Stimulated activated effector memory CD8-positive, alpha-beta T cell treated with anti-CD3 and anti-CD28 coated beads, Interleukin-12 subunit alpha, Interleukin-12 subunit beta, amount 100 ng/mL, for 72 hours (primary cell): ENCODE data around the gene MLLT10.
"Not testable (repeated sequence)": the region's sequence is repeated elsewhere in the genome, so short reads cannot be mapped to it uniquely, and the experiment has no call there.

Source experiments
- ATAC-seq: fragments of 150-1000 bp; cut with Tn5 transposase; 2 replicates; pipeline ENCODE4 v1.10.0; 2021
- DNase-seq, 2 donors: peaks; one replicate each; pipeline ENCODE4 v3.0.0; 2021 to 2022; ENCODE audit warnings: low spot score in 2 of 2
- H3K27ac Mint-ChIP-seq: one replicate; pipeline ENCODE4 v1.8.0; 2022; ENCODE audit warnings: mild to moderate bottlenecking, mixed read lengths
- H3K36me3 Mint-ChIP-seq: one replicate; pipeline ENCODE4 v1.8.0; 2022; ENCODE audit warnings: mild to moderate bottlenecking, mixed read lengths
- H3K4me1 Mint-ChIP-seq: one replicate; pipeline ENCODE4 v1.8.0; 2022; ENCODE audit warnings: mixed read lengths
- H3K4me3 Mint-ChIP-seq: one replicate; pipeline ENCODE4 v1.8.0; 2022; ENCODE audit warnings: mild to moderate bottlenecking, mixed read lengths
- H3K9me3 Mint-ChIP-seq: one replicate; pipeline ENCODE4 v1.8.0; 2022; ENCODE audit warnings: mixed read lengths

The MLLT10 gene

DNA sequence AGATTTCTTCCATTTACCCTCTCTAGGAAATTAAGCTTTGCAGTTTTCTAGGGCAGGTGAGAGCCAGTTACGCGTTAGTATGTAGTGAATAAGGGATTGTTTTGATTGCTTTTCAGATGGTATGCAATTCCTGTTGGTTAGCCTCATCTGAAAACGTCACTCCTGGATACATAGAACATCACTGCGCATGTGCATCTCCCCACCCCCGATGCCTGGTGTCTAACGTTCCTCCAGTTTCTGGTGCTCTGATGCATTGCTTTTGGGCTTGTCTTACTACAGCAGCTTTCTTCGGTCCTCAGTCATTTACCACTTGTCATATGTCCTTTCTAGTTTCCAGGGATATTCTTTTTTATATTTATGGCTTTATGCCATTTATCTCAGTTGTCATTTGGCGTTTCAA lies 22.5 kb downstream of the MLLT10 start:
- Mint-ChIP-seq H3K4me3 (no peak overlapping the region), H3K27ac (no peak overlapping the region), H3K36me3 (peaks cover 100% of the 10 kb centered on the region), H3K4me1 (peaks cover 27% of the 10 kb centered on the region), H3K9me3 (no peaks in the 10 kb centered on the region)
- ATAC-seq, result no peak
- DNase-seq, result peak in 1 of 2 donors; percentile 12

DNA sequence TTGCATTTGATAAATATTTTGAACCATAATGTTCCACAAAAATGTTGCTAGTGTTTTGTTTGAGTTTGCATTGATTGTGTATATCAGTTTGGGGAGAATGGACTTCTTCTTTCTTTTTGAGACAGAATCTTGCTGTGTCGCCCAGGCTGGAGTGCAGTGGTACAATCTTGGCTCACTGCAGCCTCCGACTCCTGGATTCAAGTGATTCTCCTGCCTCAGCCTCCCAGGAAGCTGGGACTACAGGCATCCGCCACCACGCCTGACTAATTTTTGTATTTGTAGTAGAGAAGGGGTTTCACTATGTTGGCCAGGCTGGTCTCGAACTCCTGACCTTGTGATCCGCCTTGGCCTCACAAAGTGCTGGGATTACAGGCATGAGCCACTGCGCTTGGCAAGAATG lies 25.0 kb downstream of the MLLT10 start:
- DNase-seq, H3K9me3 Mint-ChIP-seq, ATAC-seq, H3K4me3 Mint-ChIP-seq, H3K27ac Mint-ChIP-seq: not testable (repeated sequence)
- peaks cover 91% of the 10 kb centered on the region for H3K36me3 Mint-ChIP-seq
- H3K4me1 Mint-ChIP-seq, result peaks cover 21% of the 10 kb centered on the region

DNA sequence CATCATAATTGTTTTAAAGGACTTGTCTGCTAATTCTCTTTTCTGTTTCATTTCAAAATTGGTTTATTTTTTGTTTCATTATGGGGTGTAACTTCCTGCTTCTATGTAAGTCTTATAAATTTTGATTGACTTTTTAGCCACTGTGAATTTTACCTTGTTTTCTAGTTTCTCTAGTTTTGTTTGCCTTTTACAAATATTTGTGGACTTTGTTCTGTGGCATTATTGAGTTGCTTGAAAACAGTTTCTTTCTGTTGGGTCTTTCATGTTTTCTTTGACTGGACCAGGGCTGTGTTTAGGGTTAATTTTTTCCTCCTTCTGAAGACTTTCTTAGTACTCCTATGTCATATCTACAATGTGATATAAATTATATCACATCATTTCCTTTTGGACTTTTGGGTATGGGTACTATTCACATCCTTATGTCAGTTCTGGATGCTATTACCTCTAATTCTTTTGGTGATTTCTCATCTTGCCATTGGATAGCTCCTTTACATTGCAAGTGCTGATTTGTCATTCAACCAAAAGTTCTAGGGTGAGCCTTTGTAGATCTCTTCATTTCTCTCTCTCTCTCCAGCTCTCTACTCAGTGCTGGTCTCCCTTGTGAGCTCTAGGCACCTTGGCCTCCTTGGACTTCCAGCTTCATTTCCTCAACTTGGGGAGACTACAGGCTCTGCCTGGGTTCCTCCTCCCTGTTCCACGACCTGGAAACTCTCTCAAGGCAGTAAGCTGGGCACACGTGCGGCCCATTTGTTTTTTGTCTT lies 36.9 kb downstream of the MLLT10 start:
- peaks cover 49% of the 10 kb centered on the region for H3K4me1 Mint-ChIP-seq
- ATAC-seq, result no peak
- peaks cover 40% of the 10 kb centered on the region for H3K36me3 Mint-ChIP-seq

DNA sequence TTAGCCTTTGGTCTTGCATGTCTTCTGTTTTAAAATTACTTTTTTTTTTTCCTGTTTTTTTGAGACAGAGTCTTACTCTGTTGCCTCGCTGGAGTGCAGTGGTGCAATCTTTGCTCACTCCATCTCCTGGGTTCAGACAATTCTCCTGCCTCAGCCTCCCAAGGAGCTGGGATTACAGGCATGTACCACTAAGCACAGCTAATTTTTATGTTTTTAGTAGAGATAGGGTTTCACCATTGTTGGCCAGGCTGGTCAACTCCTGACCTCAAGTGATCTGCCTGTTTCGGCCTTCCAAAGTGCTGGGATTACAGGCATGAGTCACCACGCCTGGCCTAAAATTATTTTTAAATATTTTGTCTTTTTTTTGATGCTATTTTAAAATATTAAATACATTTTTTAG lies 38.5 kb downstream of the MLLT10 start:
- DNase-seq (no peak), ATAC-seq (no peak)
- Mint-ChIP-seq H3K4me3 (no peak overlapping the region), H3K4me1 (peaks cover 50% of the 10 kb centered on the region), H3K36me3 (peaks cover 39% of the 10 kb centered on the region), H3K27ac (no peak overlapping the region), H3K9me3 (no peaks in the 10 kb centered on the region)

More for the DNA sequence above, 36.9 kb downstream of the MLLT10 start:
- Mint-ChIP-seq H3K4me3 (no peak overlapping the region), H3K27ac (peak overlapping the region; percentile 56), H3K9me3 (no peaks in the 10 kb centered on the region)
- peak in 1 of 2 donors; percentile 40 for DNase-seq

DNA sequence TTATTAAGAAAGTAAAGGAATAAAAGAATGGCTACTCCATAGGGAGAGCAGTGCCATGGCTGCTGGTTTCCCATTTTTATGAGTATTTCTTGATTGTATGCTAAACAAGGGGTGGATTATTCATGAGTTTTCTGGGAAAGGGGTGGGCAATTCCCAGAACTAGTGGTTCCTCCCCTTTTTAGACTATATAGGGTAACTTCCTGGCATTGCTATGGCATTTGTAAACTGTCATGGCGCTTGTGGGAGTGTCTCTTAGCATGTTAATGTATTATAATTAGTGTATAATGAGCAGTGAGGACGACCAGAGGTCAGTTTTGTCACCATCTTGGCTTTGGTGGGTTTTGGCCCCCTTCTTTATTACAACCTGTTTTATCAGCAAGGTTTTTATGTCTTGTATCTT lies 40.5 kb downstream of the MLLT10 start:
- not testable (repeated sequence) for H3K4me3 Mint-ChIP-seq, H3K9me3 Mint-ChIP-seq, ATAC-seq, H3K27ac Mint-ChIP-seq
- H3K36me3 Mint-ChIP-seq, result peaks cover 29% of the 10 kb centered on the region
- peak in 1 of 2 donors; percentile 29 for DNase-seq
- peaks cover 41% of the 10 kb centered on the region for H3K4me1 Mint-ChIP-seq

DNA sequence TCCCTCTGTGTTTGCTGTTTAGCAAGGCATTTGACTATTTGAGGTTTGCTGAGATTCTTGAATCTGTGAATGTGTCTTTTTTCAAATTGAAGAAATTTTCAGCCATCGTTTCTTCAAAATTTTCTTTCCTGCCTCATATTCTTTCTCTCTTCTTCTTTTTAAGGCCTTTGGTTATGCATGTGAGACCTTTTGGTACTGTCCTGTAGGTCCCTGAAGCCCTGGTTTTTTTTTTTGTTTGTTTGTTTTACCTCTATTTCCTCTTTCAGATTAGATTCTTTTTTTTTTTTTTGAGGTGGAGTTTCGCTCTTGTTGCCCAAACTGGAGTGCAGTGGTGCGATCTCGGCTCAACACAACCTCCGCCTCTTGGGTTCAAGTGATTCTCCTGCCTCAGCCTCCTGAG lies 45.3 kb downstream of the MLLT10 start:
- H3K4me1 Mint-ChIP-seq, result peaks cover 36% of the 10 kb centered on the region
- peaks cover 47% of the 10 kb centered on the region for H3K36me3 Mint-ChIP-seq
- H3K4me3 Mint-ChIP-seq, result no peak overlapping the region
- H3K9me3 Mint-ChIP-seq, result peaks cover 9% of the 10 kb centered on the region
- no peak for ATAC-seq
- DNase-seq, result no peak
- H3K27ac Mint-ChIP-seq, result peak overlapping the region; percentile 40

DNA sequence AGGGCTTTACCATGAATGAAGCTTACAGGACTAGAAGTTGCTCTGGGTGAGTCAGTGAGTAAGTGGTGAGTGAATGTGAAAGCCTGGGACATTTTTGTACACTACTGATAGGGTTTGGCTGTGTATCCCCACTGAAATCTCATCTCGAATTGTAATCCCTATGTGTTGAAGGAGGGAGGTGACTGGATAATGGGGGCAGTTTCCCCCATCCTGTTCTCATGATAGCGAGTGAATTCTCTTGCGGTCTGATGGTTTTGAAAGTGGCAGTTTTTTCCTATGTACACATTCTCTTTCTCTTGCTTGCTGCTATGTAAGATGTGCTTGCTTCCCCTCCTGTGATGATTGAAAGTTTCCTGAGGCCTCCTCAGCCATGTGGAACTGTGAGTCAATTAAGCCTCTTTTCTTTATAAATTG lies 47.4 kb downstream of the MLLT10 start:
- Mint-ChIP-seq H3K27ac (peak overlapping the region; percentile 24), H3K36me3 (peaks cover 52% of the 10 kb centered on the region), H3K4me3 (peak overlapping the region; percentile 1), H3K4me1 (peaks cover 36% of the 10 kb centered on the region)
- not testable (repeated sequence) for H3K9me3 Mint-ChIP-seq
- ATAC-seq (peak; percentile 96), DNase-seq (peak in 1 of 2 donors; percentile 55)

DNA sequence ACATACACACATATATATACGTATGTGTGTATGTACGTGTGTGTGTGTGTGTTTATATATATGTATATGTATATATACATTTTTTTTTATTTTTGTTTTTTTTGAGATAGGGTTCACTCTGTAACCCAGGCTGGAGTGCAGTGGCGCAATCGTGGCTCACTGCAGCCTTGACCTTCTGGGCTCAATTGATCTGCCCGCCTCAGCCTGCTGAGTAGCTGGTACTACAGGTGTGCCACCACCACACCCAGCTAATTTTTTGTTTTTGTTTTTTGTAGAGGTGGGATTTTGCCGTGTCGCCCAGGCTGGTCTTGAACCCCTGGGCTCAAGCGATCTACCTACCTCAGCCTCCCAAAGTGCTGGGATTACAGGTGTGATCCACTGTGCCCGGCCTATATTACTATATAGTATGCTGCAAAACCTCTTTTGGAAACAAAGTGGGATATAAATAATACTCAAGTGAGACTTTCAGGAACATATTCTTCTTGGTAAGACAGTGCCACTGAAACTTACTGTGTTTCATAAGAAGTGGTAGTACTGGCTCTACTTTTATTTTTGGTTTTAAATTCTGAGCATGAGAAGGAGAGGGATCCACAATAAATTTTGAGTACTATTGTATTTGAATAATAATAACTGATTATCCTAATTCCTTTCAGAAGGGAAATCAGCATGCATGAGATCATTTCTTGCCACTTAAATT lies 51.0 kb downstream of the MLLT10 start:
- peaks cover 78% of the 10 kb centered on the region for H3K36me3 Mint-ChIP-seq
- H3K27ac Mint-ChIP-seq, result peak overlapping the region; percentile 34
- ATAC-seq (no peak), DNase-seq (no peak)
- H3K9me3 Mint-ChIP-seq, result peaks cover 9% of the 10 kb centered on the region
- H3K4me3 Mint-ChIP-seq, result peak overlapping the region; percentile 18
- H3K4me1 Mint-ChIP-seq, result peaks cover 48% of the 10 kb centered on the region

DNA sequence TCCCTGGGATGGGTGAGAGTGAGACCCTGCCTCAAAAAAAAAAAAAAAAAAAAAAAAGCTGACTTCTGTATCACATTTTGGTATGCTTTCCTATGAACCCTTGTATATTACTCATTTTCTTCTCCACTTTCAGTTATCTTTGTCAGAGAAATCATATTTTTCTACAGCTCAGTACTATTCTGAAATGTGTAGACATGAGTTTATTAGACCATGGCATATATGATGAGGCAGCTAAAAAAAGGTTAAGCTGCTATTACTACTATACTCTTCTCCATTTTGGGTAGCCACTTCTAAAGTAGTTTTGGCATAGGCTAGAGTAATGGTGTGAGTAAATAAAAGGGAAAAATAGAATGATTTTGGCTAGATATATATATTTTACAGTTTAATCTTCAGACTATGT lies 53.4 kb downstream of the MLLT10 start:
- Mint-ChIP-seq H3K4me1 (peaks cover 51% of the 10 kb centered on the region), H3K36me3 (peaks cover 81% of the 10 kb centered on the region), H3K4me3 (no peak overlapping the region), H3K27ac (no peak overlapping the region), H3K9me3 (peaks cover 8% of the 10 kb centered on the region)
- no peak for ATAC-seq
- DNase-seq, result no peak

DNA sequence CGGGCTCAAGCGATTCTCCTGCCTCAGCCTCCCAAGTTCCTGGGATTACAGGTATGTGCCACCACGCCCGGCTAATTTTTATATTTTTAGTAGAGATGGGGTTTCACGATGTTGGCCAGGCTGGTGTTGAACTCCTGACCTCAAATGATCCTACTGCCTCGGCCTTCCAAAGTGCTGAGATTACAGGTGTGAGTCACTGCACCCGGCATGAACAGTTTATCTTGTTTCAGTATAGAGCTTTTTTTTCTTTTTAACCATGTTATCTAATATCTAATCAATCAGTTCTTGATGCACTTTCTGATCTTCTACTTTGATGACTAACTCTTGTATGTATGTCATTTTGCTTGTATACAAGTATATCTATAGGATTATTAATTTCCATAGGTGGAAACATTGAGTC lies 54.1 kb downstream of the MLLT10 start:
- Mint-ChIP-seq H3K36me3 (peaks cover 81% of the 10 kb centered on the region), H3K4me1 (peaks cover 51% of the 10 kb centered on the region)
- not testable (repeated sequence) for H3K27ac Mint-ChIP-seq, ATAC-seq, DNase-seq, H3K9me3 Mint-ChIP-seq, H3K4me3 Mint-ChIP-seq

DNA sequence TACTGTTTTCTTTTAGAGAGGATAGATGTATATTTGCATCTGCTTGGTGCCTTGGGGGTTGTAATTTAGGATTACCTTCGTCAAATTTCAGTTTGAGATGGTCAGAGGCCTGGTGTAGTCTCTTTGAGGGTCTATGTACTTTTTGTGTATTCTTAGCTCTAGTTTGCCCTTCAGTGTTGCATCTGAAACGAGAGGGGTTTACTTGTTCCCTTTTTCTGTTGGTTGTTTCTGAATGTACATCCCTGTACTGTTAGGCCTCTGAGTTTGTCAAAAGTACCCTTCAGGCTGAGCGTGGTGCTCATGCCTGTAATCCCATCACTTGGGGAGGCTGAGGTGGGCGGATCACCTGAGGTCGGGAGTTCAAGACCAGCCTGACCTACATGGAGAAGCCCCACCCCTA lies 60.0 kb downstream of the MLLT10 start:
- ATAC-seq (no peak), DNase-seq (no peak)
- H3K9me3 Mint-ChIP-seq, result no peaks in the 10 kb centered on the region
- no peak overlapping the region for H3K27ac Mint-ChIP-seq
- peaks cover 70% of the 10 kb centered on the region for H3K36me3 Mint-ChIP-seq
- peaks cover 37% of the 10 kb centered on the region for H3K4me1 Mint-ChIP-seq
- H3K4me3 Mint-ChIP-seq, result no peak overlapping the region

DNA sequence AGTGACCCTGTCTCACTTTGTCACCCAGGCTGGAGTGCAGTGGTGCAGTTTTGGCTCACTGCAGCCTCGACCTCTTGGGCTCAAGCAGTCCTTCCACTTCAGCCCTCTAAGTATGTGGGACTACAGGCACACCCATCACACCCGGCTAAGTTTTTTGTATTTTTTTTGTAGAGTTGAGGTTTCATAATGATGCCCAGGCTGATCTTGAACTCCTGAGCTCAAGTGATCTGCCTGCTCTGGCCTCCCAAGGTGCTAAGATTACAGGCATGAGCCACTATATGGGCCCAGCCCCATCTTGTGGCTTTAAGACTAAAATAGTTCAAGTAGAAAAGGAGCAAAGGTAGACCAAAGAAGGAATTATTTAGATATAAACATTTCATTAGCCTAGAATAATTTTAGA lies 65.5 kb downstream of the MLLT10 start:
- no peak for DNase-seq
- peaks cover 45% of the 10 kb centered on the region for H3K36me3 Mint-ChIP-seq
- no peaks in the 10 kb centered on the region for H3K9me3 Mint-ChIP-seq
- no peak overlapping the region for H3K4me3 Mint-ChIP-seq
- H3K4me1 Mint-ChIP-seq, result peaks cover 7% of the 10 kb centered on the region
- no peak for ATAC-seq
- no peak overlapping the region for H3K27ac Mint-ChIP-seq

DNA sequence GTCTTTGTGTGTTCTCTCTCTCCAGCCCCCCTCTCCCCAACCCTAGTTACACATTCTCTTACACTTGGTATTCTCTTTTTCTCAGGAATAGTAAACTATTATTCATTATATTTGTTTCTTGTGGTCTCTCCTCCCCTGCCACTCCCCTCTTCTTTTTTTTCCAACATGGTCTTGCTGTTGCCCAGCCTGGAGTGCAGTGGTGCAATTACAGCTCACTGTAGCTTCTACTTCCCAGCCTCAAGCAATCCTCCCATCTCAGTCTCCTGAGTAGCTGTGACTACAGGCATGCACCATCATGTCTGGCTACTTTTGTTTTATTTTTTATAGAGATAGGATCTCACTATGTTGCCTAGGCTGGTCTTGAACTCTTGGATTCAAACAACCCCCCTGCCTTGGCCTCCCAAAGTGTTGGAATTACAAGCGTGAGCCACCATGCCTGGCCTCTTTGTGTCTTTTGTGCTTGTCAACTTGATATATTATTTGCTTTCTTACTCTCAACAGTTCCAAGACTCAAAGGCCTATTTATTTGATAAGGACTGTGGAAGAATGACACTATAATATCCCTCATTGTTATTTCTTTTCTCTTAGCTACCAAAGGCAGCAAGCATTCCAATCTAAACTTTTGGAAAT lies 66.9 kb downstream of the MLLT10 start:
- no peak overlapping the region for H3K4me3 Mint-ChIP-seq
- H3K36me3 Mint-ChIP-seq, result peaks cover 43% of the 10 kb centered on the region
- H3K9me3 Mint-ChIP-seq, result no peaks in the 10 kb centered on the region
- peaks cover 10% of the 10 kb centered on the region for H3K4me1 Mint-ChIP-seq
- H3K27ac Mint-ChIP-seq, result peak overlapping the region; percentile 41
- ATAC-seq (no peak), DNase-seq (no peak)

DNA sequence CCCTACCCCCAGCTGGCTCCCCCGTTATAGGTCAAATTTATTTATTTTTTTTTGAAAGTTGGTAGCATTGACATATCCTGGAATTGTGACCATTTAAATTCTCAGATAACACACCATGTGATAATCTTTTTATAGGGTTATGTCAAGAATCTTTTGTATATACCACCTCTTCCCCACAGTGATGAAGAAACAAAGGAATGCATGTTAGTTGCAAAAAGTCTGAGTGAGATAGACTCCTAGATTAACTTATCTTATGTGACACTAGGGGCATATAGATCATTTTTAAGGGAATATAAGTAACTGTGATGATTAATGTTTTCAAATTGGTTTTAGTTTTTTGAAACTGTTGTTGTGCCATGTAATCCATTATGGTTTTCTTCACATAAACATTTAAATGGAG lies 68.3 kb downstream of the MLLT10 start:
- DNase-seq (no peak), ATAC-seq (no peak)
- H3K9me3 Mint-ChIP-seq, result no peaks in the 10 kb centered on the region
- H3K4me3 Mint-ChIP-seq, result no peak overlapping the region
- peaks cover 42% of the 10 kb centered on the region for H3K36me3 Mint-ChIP-seq
- H3K4me1 Mint-ChIP-seq, result peaks cover 21% of the 10 kb centered on the region
- no peak overlapping the region for H3K27ac Mint-ChIP-seq

DNA sequence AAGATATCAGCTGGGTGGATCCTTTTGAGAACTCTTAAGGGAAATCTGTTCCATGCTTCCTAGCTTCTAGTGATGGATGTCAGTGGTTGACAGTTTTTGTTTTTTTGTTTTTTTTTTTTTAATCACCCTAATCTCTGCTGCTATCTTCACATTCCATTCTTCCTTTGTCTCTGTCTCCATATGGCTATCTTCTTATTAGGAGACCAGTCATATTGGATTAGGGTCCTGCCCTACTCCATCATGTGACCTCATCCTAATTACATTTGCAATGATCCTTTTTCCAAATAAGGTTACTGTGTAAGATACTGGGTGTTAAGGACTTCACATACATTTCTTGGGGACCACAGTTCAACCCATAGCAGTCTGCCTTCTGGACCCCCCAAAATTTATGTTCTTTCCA lies 69.7 kb downstream of the MLLT10 start:
- Mint-ChIP-seq H3K27ac (no peak overlapping the region), H3K36me3 (peaks cover 49% of the 10 kb centered on the region), H3K4me3 (no peak overlapping the region), H3K4me1 (peaks cover 21% of the 10 kb centered on the region), H3K9me3 (no peaks in the 10 kb centered on the region)
- ATAC-seq (no peak), DNase-seq (no peak)

DNA sequence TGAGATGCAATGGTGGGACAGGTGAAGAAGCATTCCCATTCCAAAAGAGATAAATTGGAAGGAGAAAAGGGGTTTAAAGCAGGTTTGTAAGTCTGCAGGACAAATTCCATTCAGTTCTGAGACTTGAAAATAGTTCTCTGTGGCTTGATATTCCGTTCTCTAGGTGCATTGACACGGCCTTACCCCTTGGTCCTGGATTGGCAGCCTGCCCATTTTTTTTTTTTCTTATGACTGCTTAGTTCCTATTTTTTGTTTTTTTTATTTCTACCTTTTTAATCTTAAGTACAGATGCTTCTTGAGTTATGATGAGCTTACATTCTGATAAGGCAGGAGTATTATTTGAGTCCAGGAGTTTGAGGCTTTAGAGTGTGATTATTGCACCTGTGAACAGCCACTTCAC lies 70.6 kb downstream of the MLLT10 start:
- ATAC-seq (no peak), DNase-seq (no peak)
- peaks cover 24% of the 10 kb centered on the region for H3K4me1 Mint-ChIP-seq
- H3K4me3 Mint-ChIP-seq, result no peak overlapping the region
- no peaks in the 10 kb centered on the region for H3K9me3 Mint-ChIP-seq
- H3K27ac Mint-ChIP-seq, result no peak overlapping the region
- peaks cover 52% of the 10 kb centered on the region for H3K36me3 Mint-ChIP-seq
